GM12872 (cell line): ENCODE data around the gene ATAD5.

Source experiments
- CTCF ChIP-seq: IDR thresholded peaks from 3 replicates; pipeline ENCODE4 v1.5.1; 2011; ENCODE audit warnings: low read depth, mild to moderate bottlenecking, low read length, moderate library complexity; ENCODE audit not compliant: insufficient read depth

The ATAD5 gene

DNA sequence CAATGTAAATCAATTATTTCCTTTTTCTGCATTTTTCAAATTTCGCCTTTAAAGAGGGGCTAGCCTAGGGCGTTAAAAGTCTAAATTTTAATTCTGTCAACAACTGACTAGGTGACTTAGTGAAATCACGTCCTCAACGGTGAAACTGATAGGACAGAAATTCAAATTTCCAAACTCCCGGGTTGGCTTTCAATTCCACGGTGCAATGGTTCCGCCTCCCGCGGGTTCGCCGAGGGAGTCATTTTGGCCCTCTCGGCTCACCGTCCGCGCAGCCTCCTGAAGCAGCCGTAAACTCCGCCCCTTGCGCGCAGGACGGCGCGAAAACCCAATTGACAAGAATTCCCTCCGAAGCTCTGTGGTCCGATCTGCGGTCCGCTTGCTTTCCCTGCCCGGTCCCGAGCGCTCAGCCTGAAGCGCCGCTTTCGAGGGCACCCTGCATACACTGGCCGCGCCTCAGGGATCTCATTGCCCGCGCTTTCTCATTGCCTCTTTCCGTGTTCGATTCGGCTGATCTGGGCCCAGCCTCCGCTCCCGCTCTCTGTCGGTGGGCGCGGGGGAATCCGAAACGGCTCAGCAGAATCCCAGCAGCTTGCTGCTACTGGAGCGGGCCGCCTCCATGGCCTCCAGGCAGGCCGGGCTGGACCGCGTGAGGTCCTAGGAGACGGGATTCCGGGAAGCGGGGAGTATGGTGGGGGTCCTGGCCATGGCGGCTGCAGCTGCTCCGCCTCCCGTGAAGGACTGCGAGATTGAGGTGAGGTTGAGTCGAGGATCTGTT is at the start of gene ATAD5:
ATAD5 (plus strand) TSS at position 304 of the 775 bp plus-strand sequence; CDS start at position 686, 382 bp downstream.
- no peak for TF ChIP-seq CTCF

DNA sequence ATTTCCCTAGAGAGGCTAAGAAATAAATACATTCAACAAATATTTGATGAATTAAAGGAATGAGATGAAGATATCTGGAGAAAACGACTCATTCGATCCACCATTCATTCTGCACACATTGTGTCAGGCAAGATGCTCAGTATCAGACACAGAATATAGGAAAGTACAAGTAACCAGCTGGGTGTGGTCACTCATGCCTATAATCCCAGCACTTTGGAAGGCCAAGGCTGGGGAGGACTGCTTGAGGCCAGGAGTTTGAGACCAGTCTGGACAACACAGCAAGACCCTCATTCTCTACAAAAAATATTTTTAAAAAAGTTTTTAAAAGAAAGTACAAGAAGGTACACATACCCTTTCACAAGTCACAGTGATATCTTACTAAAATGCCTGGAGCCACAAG is 49.6 kb upstream of the ATAD5 start:
- no peak for TF ChIP-seq CTCF

DNA sequence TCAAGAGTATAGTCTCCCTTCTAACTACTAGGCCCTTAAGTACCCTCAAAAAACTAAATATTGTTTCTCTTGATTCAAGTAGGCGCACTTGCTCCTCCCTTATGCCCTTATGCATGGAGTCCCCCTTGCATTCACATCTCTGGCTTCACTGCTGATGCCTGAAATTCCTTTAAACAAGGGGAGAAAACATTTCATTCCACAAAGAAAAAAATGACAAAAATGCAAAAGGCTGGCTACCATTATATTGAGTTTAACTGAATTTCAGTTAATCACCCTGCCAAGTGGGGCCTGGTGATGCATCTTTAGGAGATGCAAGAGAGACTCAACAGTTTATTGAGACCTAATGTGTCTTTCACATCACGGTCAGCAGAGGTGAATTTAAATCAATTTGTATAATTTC is 42.8 kb upstream of the ATAD5 start:
- no peak for TF ChIP-seq CTCF

DNA sequence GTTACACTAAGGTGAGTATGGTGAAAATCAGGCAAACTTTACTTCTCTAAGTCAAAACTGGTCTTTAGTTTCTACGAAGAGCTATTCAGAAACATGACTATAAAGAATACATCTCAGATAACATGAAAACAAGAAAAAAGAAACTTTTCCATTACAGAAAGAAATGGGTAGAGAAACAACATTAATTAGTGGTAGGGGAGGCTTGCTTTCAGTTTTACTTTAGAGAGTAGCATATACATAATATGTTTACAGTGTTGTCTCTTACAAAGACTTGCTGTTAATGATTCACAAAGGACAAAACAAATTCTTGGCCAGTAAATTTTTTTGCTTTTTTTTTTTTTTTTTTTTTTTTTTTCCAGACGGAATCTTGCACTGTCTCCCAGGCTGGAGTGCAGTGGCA is 41.5 kb upstream of the ATAD5 start:
- no peak for TF ChIP-seq CTCF

DNA sequence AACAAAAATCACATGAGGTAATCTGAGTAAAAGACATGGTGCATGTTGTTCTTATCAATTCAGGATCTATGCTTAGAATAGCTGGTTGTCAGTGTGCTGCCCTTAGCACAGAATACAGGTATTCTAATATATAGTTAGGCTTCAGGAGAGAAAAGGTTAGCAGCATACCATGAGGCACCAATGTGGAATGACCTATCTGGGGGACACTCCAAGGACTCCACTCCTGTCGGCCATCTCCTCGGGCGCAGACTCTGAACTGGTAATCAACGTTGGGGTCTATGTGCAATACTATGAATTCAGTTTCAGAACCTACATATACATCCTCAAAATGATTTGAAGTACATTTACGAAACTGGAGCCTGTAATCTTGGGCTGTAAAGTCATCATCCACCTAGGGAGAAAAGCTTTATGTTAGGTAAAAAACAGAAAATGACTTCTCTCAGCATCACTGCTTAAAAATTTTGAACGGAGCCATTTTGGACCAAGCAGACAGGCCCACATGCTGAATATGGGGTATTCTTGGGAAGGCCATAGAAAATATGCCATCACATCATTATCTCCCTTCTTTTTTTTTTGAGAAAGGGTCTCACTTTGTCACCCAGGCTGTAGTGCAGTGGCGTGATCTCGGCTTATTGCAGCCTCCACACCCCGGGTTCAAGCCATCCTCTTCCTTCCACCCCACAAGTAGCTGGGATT is 38.3 kb upstream of the ATAD5 start:
- TF ChIP-seq CTCF: no peak

DNA sequence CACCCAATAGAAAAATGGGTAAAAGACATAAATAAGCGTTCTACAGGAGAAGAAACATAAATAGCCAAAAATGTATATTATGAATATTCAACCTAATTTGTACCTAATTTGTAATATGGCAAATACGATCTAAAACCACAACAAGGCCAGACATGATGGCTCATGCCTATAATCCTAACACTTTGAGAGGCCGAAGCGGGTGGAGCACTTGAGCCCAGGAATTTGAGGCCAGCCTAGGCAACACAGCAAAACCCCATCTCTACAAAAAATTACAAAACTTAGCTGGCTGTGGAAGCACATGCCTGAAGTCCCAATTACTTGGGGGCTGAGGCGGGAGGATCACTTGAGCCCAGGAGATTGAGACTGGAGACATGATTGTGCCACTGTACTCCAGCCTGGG is 37.4 kb upstream of the ATAD5 start:
- no peak for TF ChIP-seq CTCF

- no peak for TF ChIP-seq CTCF
Measured at GRCh38 chr17:30796016-30796415, 35.8 kb upstream of the ATAD5 start.
